Stomach (tissue), 4 donors: ENCODE data around the gene RUFY3.

Experiments
- EP300 ChIP-seq: sonication (generic); formaldehyde crosslinking; IDR thresholded peaks from one replicate; pipeline ENCODE4 v1.6.1; 2017; ENCODE audit warnings: antibody characterized with exemption
- POLR2A ChIP-seq, 4 donors: fragments of 450-650 bp; IDR thresholded peaks; one replicate each; pipeline ENCODE4 v1.6.1; 2016; ENCODE audit warnings: antibody characterized with exemption in 4 of 4, control low read depth in 2 of 4, mild to moderate bottlenecking in 1 of 4, moderate library complexity in 1 of 4
- POLR2AphosphoS5 ChIP-seq, 3 donors: sonication (generic); formaldehyde crosslinking; IDR thresholded peaks; one replicate each; pipeline ENCODE4 v1.6.1; 2016; ENCODE audit warnings: antibody characterized with exemption in 3 of 3
- TF ChIP-seq, protein P1 (sequence below), 7 experiments: fragments of 450-650 bp in 4 of 7; fragments of 200-600 bp in 3 of 7; sonication (generic) in 3 of 7; IDR thresholded peaks; one replicate each; pipeline ENCODE4 v1.5.1; 2016 to 2019; ENCODE audit warnings: antibody characterized with exemption in 7 of 7, control low read depth in 2 of 7, mild to moderate bottlenecking in 1 of 7

- TF ChIP-seq, protein P1, sequence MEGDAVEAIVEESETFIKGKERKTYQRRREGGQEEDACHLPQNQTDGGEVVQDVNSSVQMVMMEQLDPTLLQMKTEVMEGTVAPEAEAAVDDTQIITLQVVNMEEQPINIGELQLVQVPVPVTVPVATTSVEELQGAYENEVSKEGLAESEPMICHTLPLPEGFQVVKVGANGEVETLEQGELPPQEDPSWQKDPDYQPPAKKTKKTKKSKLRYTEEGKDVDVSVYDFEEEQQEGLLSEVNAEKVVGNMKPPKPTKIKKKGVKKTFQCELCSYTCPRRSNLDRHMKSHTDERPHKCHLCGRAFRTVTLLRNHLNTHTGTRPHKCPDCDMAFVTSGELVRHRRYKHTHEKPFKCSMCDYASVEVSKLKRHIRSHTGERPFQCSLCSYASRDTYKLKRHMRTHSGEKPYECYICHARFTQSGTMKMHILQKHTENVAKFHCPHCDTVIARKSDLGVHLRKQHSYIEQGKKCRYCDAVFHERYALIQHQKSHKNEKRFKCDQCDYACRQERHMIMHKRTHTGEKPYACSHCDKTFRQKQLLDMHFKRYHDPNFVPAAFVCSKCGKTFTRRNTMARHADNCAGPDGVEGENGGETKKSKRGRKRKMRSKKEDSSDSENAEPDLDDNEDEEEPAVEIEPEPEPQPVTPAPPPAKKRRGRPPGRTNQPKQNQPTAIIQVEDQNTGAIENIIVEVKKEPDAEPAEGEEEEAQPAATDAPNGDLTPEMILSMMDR (IDR thresholded peaks at IDR 0.05), result no peak
- TF ChIP-seq POLR2A (IDR thresholded peaks at IDR 0.05) (no peak), EP300 (no peak), POLR2AphosphoS5 (IDR thresholded peaks at IDR 0.05) (no peak)
Observed at GRCh38 chr4:70737006-70737405, 15.2 kb downstream of the RUFY3 start.
